Smooth muscle cell (in vitro differentiated cells): ENCODE results near the gene ADCYAP1R1. TPM values are rescaled to one million over a fixed set of nuclear protein-coding genes. Genes with fewer than 3 reads are reported as not detected.

ENCODE experiments used
- DNase-seq: peaks from one replicate; lab custom pipeline; 2025; ENCODE audit not compliant: unreplicated experiment; lab: John Stamatoyannopoulos, UW
- H2AFZ ChIP-seq: fragments of 200-600 bp; sonication (generic); 2 replicates; pipeline ENCODE4 v1.6.0; 2016; ENCODE audit warnings: antibody characterized with exemption, low read depth, mild to moderate bottlenecking
- H3F3A ChIP-seq: fragments of 200-600 bp; sonication (generic); 2 replicates; pipeline ENCODE4 v1.6.0; 2017; ENCODE audit warnings: antibody characterized with exemption, low read depth
- H3K27ac ChIP-seq: fragments of 200-600 bp; sonication (generic); 2 replicates; pipeline ENCODE4 v1.5.1; 2016; ENCODE audit warnings: low read depth, mild to moderate bottlenecking
- H3K27me3 ChIP-seq: fragments of 200-600 bp; sonication (generic); 2 replicates; pipeline ENCODE4 v1.6.1; 2016; ENCODE audit warnings: low read depth, mild to moderate bottlenecking
- H3K36me3 ChIP-seq: fragments of 200-600 bp; sonication (generic); 2 replicates; pipeline ENCODE4 v1.5.1; 2016; ENCODE audit warnings: low read depth
- H3K4me1 ChIP-seq: fragments of 200-600 bp; sonication (generic); 2 replicates; pipeline ENCODE4 v1.5.1; 2016; ENCODE audit warnings: low read depth
- H3K4me2 ChIP-seq: fragments of 200-600 bp; sonication (generic); 2 replicates; pipeline ENCODE4 v1.6.0; 2016; ENCODE audit warnings: mild to moderate bottlenecking
- H3K4me3 ChIP-seq: fragments of 200-600 bp; sonication (generic); 2 replicates; pipeline ENCODE4 v1.5.1; 2016; ENCODE audit warnings: mild to moderate bottlenecking
- H3K79me2 ChIP-seq: fragments of 200-600 bp; sonication (generic); 2 replicates; pipeline ENCODE4 v1.6.0; 2016; ENCODE audit warnings: low read depth, mild to moderate bottlenecking
- H3K9ac ChIP-seq: fragments of 200-600 bp; sonication (generic); 2 replicates; pipeline ENCODE4 v1.6.0; 2016; ENCODE audit warnings: low read depth
- H3K9me3 ChIP-seq: fragments of 200-600 bp; sonication (generic); replicated peaks from 2 replicates; pipeline ENCODE4 v1.5.1; 2016; ENCODE audit warnings: low read depth
- H4K20me1 ChIP-seq: fragments of 200-600 bp; sonication (generic); 2 replicates; pipeline ENCODE4 v1.6.0; 2016; ENCODE audit warnings: low read depth
- CTCF ChIP-seq: fragments of 200-600 bp; sonication (generic); IDR thresholded peaks from 2 replicates; pipeline ENCODE4 v1.5.1; 2017; ENCODE audit warnings: borderline replicate concordance, mild to moderate bottlenecking, antibody characterized with exemption; ENCODE audit not compliant: insufficient read depth, poor library complexity, severe bottlenecking
- WGBS: methylation state at CpG from one replicate; pipeline ENCODE4 v1.1.7; 2016; ENCODE audit warnings: low lambda C conversion rate; 5-methylcytosine and 5-hydroxymethylcytosine counted together
- polyA plus RNA-seq: library from polyadenylated mRNA; unstranded; fragments of >200 nt; fragmentation: Nextera tagmentation; extraction: Ambion mirVana; gene quantifications from 2 replicates; pipeline ENCODE4 v1.2.1, GENCODE V29; 2016
- total RNA-seq: library from RNA; depleted of rRNA; stranded (reverse); fragments of >200 nt; gene quantifications from 2 replicates; pipeline ENCODE4 v1.2.3, GENCODE V29; 2014

Gene ADCYAP1R1
- total and polyA plus RNA-seq, 2 experiments from 2014 or later = not detected

DNA sequence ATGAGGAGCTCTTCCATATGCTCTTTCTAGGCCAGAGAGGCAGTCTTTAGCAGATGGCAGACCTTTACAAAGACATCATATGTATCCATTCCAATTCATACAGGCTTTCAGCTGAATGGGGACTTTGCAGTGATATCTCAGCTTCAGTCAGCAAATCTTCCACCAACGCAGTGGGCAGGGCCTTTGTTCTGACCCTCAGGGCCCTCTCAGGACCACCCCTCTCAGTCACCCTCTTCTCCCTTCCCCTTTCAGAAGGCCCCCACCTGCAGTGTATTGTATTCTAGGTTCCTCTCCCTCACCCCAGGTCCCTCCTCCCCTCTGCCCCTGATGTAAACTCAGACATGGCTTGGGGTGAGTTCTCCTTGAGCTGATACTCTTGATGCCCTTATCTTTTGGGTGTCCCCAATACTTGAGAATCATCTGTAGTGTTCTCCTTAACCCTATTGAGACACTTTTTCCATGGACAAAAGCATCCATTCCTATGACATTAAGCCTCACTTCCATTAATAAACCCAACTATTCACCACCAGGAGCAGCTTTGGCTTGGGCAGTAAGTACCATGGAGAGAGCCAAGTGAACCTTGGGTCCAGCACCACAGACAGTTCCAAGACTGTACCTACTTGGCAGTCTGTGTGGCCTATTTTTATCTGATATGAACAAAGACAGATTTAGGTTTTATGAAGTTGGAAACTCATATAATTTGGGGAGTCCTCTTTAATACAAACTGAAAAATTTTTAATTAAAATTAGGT, 62.7 kb downstream of the ADCYAP1R1 start:
- peaks cover 37% of the 10 kb centered on the region for H3K27me3 ChIP-seq
- no peak overlapping the region for H2AFZ ChIP-seq
- no peak for DNase-seq
- H3F3A ChIP-seq = no peaks in the 10 kb centered on the region
- H3K4me3 ChIP-seq = no peak overlapping the region
- H3K4me1 ChIP-seq = no peaks in the 10 kb centered on the region
- no peaks in the 10 kb centered on the region for H3K36me3 ChIP-seq
- no peak overlapping the region for H3K27ac ChIP-seq
- H4K20me1 ChIP-seq = no peaks in the 10 kb centered on the region
- 89% methylated on average over 1 of the region's 1 CpG for WGBS
- no peak overlapping the region for H3K4me2 ChIP-seq
- no peak for TF ChIP-seq CTCF
- no peaks in the 10 kb centered on the region for H3K9me3 ChIP-seq
- H3K9ac ChIP-seq = no peak overlapping the region
- H3K79me2 ChIP-seq = no peaks in the 10 kb centered on the region

DNA sequence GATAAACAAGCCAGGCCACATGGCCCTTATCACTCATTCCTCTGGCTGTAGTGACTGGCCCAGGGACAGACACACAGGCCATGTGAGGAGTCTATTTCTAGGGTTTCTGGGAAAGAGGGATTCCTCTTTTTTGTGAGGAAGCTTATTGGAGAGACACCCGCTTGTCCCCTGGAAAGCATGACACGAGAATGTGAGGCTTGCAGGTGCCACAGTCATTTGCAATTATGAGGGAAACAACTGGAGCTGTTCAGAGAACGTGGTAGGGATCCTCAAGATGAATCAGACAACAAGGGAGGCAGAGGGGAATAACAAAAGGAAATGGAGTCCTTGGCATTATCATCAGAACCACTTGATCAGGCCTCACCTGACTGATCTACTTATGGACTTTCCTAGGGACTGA, 64.5 kb downstream of the ADCYAP1R1 start:
- DNase-seq = no peak
- Histone ChIP-seq H3F3A (no peaks in the 10 kb centered on the region), H3K4me3 (no peak overlapping the region), H3K36me3 (no peaks in the 10 kb centered on the region), H3K4me1 (no peaks in the 10 kb centered on the region), H2AFZ (no peak overlapping the region), H3K27me3 (peaks cover 33% of the 10 kb centered on the region), H3K27ac (no peak overlapping the region), H4K20me1 (no peaks in the 10 kb centered on the region), H3K9me3 (no peaks in the 10 kb centered on the region), H3K79me2 (no peaks in the 10 kb centered on the region), H3K4me2 (no peak overlapping the region), H3K9ac (no peak overlapping the region)
- 57% methylated on average over 3 of the region's 3 CpGs for WGBS
- no peak for TF ChIP-seq CTCF

GRCh38 chr7:31119249-31119648, 67.1 kb downstream of the ADCYAP1R1 start:
- Histone ChIP-seq H2AFZ (no peak overlapping the region), H4K20me1 (no peaks in the 10 kb centered on the region), H3K27me3 (peaks cover 15% of the 10 kb centered on the region), H3K4me1 (no peaks in the 10 kb centered on the region), H3K9me3 (no peaks in the 10 kb centered on the region), H3K36me3 (no peaks in the 10 kb centered on the region), H3F3A (no peaks in the 10 kb centered on the region), H3K27ac (no peak overlapping the region), H3K4me2 (no peak overlapping the region), H3K4me3 (no peak overlapping the region), H3K9ac (no peak overlapping the region), H3K79me2 (no peaks in the 10 kb centered on the region)
- 90% methylated on average over 4 of the region's 4 CpGs for WGBS
- no peak for DNase-seq
- no peak for TF ChIP-seq CTCF
